Subcutaneous adipose tissue (tissue), 4 donors: ENCODE data around the gene MINDY4. TPM values are rescaled to one million over a fixed set of nuclear protein-coding genes. Genes with fewer than 3 reads are reported as not detected.

Experiments used
- total RNA-seq, 4 donors: library from RNA; depleted of rRNA; stranded (reverse); fragments of >200 nt; gene quantifications; one replicate each; pipeline ENCODE4 v1.1.0, GENCODE V29; 2016
- TF ChIP-seq, protein P1 (sequence below): fragments of 450-650 bp; IDR thresholded peaks from one replicate; pipeline ENCODE4 v1.5.1; 2016; ENCODE audit warnings: low read depth, mild to moderate bottlenecking, control low read depth, antibody characterized with exemption, moderate library complexity

The MINDY4 gene
- total RNA-seq, 4 donors from 2014 or later = 3.7 to 8.5 (median 7.4) TPM

DNA sequence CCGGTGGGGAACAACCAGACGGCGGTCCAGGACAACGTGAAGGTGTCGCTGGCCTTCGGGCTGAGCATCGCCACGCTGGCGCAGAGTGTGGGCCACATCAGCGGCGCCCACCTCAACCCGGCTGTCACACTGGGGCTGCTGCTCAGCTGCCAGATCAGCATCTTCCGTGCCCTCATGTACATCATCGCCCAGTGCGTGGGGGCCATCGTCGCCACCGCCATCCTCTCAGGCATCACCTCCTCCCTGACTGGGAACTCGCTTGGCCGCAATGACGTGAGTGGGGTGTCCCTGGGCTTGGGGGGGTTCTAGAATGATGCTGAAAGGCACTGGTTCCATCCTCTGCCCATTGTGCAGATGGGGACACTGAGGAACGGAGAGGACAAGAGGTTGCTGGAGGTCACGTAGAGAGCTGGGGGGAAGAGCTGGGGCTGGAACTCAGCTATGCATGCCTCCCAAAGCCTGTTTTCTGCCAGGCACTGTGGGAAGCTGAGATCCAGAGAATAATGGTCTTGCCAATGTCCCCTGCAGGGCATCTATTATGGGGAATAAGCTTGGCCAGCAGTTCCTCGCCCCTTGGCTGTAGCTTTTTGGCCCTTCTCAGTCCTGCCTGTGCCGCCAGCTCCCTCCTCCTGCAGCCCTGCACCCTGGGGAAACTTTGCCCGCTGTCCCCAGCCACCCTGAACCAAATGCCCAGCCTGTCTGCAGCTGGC, 141.0 kb downstream of the MINDY4 start:
- TF ChIP-seq, protein P1, sequence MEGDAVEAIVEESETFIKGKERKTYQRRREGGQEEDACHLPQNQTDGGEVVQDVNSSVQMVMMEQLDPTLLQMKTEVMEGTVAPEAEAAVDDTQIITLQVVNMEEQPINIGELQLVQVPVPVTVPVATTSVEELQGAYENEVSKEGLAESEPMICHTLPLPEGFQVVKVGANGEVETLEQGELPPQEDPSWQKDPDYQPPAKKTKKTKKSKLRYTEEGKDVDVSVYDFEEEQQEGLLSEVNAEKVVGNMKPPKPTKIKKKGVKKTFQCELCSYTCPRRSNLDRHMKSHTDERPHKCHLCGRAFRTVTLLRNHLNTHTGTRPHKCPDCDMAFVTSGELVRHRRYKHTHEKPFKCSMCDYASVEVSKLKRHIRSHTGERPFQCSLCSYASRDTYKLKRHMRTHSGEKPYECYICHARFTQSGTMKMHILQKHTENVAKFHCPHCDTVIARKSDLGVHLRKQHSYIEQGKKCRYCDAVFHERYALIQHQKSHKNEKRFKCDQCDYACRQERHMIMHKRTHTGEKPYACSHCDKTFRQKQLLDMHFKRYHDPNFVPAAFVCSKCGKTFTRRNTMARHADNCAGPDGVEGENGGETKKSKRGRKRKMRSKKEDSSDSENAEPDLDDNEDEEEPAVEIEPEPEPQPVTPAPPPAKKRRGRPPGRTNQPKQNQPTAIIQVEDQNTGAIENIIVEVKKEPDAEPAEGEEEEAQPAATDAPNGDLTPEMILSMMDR = no peak

DNA sequence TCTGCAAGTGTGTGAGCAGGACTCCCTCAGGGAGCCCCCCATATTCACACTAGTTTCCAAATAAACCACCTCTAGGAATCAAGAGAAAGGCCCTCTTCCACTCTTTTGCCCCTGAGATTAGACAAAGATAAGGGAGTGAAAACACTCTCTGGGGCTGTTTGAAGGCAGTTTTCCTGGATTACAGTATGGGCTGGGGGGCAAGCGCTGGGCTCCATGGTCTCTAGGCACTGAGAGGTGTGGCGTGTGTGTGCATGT, 141.4 kb downstream of the MINDY4 start:
- TF ChIP-seq, protein P1 = no peak

DNA sequence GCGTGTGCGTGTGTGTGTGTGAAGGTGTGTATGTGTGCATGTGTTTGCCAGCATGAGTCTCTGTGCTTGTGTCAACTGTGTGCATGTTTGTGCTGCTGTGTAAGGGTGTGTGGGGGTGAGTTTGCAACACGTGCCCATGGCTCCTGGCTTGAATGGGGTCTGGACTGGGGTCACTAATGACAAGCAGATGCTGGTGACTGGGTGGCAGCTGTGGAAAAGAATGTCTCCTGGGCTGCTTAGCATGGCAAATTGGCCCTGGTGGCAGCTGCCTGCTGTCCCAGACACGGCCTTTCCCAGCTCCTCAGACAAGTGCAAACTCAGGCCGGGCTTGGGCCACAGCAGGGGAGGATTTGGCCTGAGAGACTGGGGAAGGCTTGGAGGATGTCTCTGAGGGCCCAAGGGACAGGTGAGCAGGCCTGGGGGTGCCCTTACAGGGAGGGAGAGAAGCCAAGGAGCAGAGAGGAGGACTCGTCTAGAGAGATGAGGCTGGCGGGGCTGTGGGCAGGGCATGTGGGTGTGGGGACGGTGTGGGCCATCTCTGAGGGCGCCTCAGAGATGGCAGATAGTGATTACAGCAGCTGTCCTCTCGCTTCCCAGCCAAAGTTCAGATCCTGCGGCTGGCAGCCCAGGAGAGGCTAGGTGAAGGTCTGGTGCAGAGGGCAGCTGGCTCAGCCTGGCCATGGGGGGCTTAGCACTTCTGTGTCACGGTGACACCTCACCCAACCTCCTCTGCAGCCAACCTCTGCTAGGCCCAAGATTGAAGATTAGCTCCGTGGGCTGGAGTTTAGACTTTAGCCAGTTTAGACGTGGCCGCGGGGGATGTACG, 142.0 kb downstream of the MINDY4 start:
- TF ChIP-seq, protein P1 = no peak

DNA sequence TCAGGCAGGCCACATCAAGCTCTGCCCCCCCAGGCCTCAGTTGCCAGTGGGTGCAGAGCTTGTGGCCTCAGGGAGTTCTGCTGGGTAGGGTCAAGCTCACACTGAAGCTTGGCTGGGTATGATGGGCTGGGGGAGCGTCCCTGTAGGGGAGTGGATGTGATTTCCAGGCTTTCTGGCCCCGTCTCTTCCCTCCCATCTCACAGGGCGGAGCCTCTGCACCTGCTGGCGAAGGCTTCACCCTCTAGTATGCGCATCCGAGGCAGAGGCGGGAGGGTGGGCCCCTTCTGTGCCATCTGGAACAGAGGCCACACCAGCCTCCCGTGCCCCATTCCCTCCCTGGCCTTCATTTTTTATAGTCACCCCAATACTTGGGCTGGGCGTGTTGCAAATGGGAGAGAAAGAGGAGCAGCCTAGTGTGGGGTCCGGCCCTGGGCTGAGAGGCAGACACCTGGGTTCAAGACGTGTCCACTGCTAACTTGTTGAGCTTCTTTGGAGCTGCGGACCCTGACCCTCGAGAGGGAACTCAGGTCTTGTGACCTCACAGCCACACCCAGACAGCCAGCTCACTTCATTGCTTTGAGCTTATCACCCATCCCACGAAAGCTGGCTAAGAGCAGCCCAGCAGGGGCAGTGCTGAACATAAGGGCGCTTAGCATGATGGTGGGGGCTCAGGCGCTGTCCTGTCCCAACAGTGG, 142.8 kb downstream of the MINDY4 start:
- TF ChIP-seq, protein P1 = no peak

DNA sequence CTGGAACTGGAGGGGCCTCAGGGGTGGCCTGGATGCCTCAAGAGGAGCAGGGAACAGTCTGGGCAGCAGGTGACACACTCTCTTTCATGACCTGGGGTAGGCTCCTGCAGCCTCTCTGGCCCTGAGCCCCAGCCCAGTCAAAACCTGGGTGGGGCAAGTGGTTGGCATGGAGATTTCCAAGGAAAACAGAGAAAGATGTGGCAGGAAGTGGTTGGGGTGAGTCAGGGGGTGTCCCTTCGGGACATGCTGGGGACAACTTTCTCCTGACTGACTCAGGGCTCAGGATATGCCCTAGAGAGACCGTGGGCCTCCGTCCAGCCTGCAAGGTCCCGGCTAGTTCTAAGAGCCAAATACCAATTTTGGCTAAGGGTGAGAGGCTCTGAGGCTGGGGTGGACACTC, 143.4 kb downstream of the MINDY4 start:
- TF ChIP-seq, protein P1 = no peak

DNA sequence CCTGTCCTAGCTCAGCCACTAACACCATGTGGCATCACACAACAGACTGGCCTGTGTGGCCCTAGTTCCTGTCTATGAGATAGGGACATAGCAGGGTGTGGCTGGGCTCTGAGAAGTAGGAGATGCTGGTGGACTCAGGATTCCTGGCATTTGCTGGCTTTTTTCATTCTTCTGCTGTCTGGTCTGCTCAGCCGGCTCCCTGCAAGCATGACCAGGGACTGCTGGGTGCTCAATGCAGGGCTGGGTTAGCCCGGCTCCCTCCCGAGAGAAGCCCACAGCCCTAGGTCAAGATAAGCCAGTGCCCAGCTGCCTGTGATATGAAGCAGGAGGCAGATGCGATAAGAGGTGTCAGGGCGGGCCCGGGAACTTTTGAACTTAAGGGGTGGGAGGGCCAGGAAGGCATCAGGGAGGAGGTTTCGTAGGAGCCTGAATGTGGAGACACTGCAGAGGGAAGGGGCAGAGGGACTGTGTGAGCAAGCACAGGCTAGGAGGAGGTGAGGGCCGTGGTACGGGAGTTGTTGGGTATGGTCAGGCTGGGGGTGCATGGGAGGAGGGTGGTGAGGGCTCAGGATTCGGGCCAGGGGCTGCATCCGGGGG, 143.9 kb downstream of the MINDY4 start:
- TF ChIP-seq, protein P1 = no peak

DNA sequence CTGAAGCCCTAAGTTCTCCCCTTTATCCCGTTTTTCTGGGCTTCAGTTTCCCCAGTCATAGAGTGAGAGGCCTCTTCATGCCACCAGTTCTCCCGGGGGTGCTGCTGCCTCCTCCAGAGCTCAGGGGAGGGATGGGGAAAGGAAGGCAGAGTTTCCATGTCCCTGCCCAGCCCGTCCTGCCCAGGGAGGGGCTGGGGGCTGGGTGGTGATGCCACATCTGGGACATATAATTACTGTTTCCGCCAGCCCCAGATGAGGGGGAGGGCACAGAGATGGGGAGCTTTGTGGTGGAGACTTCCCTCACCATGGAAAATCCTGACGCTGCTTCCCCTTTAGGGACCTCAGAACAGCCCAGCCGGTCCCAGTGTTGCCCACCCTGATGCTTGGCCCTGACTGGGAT, 144.5 kb downstream of the MINDY4 start:
- TF ChIP-seq, protein P1 = no peak
